Measurements from ENCODE around the gene PSRC1. TPM values are rescaled to one million over a fixed set of nuclear protein-coding genes. Genes with fewer than 3 reads are reported as not detected.
A peak's percentile ranks its signal among the peaks of the same experiment; 100 is the strongest.

PSRC1 gene
- total and polyA plus RNA-seq, 2 of the 8 experiments (the other 6 are each of a cell fraction or from before 2014, with no cell fraction given), result 56.1 to 67.3 TPM

DNA sequence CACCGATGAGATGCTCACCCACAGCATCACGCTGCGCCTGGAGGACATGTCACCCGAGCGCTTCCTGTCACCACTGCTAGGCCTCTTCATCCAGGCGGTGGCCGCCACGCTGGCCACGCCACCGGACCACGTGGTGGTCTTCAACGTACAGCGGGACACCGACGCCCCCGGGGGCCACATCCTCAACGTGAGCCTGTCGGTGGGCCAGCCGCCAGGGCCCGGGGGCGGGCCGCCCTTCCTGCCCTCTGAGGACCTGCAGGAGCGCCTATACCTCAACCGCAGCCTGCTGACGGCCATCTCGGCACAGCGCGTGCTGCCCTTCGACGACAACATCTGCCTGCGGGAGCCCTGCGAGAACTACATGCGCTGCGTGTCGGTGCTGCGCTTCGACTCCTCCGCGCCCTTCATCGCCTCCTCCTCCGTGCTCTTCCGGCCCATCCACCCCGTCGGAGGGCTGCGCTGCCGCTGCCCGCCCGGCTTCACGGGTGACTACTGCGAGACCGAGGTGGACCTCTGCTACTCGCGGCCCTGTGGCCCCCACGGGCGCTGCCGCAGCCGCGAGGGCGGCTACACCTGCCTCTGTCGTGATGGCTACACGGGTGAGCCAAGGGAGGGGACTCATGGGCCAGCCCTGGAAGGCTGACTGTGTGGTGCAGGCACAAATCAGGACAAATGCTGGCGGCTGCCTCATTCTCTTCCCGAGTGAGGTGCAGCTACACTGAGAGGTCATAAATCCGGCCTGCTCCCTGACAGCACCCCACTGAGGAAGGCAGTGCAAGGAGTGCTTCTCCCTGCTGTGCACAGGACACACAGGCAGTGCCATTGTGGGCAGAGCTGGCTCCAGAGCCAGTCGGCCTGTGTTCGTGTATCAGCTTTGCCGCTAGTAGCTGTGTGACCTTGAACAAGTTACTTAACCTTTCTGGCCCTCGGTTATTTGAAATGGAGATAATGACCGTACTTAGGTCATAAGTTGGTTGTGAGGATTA is 24.2 kb downstream of the PSRC1 start:
- peak overlapping the region; percentile 19; the same call in 1 of the 2 replicates for H3K18ac ChIP-seq (ENCODE audit: extremely low read depth, low read length)
- 95% methylated on average over 62 of the region's 69 CpGs; no CpG with 5 or more reads in 1 of the 2 experiments for WGBS, 2 experiments (ENCODE audit: extremely low coverage in 1 of 2, insufficient coverage in 1 of 2, insufficient read length in 1 of 2, insufficient replicate concordance in 2 of 2, low coverage in 1 of 2, low lambda C conversion rate in 2 of 2, missing lambda C conversion rate in 1 of 2)
- H3K79me2 ChIP-seq (ENCODE audit: control insufficient read depth in 1 of 2, insufficient read depth in 2 of 2, low read length in 2 of 2), result peaks cover 0 to 20% of the 10 kb centered on the region in 2 experiments; a peak in 1 of 4 replicates
- peak overlapping the region; percentile 92 for H2BK12ac ChIP-seq (ENCODE audit: low read depth, low read length)
- no peak overlapping the region for H3K14ac ChIP-seq (ENCODE audit: insufficient read length)
- no peak overlapping the region for H3K4ac ChIP-seq (replicated peaks; ENCODE audit: insufficient read length, low read depth, low read length)
- H3K79me1 ChIP-seq (ENCODE audit: low read depth, low read length), result peaks cover 9% of the 10 kb centered on the region; the same call in 1 of the 2 replicates
- FAIRE-seq (no peak), DNase-seq (ENCODE audit: low read depth in 1 of 2, low spot score in 2 of 2) (no peak)
- H2AK5ac ChIP-seq (ENCODE audit: low read depth, low read length), result no peak overlapping the region
- H4K5ac ChIP-seq (ENCODE audit: insufficient read length, low read depth, low read length), result no peak overlapping the region
- H4K20me1 ChIP-seq (replicated peaks in 1 of 2; ENCODE audit: control insufficient read depth in 1 of 2, insufficient read depth in 2 of 2, low read length in 2 of 2), result no peaks in the 10 kb centered on the region
- no peak overlapping the region for H3K4me3 ChIP-seq (ENCODE audit: extremely low read depth in 1 of 4, insufficient read depth in 2 of 4, low read depth in 3 of 4, low read length in 4 of 4)
- no peaks in the 10 kb centered on the region; the same call in 1 of the 2 replicates for H3K23me2 ChIP-seq (ENCODE audit: low read depth, low read length)
- ChIA-PET POLR2A (ENCODE audit: partially characterized antibody) (interaction anchor here (0.7 to 1.5 kb wide), 3 partner anchors 8 to 12 kb away, joined by 3 to 7 read pairs (median 3); no protein-coding TSS in a partner anchor), CTCF (ENCODE audit: partially characterized antibody) (interaction anchor here (0.7 to 8.5 kb wide), 14 partner anchors 8 to 220 kb away, joined by 3 to 95 read pairs (median 5); partner anchors contain the start of genes CELSR2, PSRC1 and SORT1)
- no peak overlapping the region for H3K23ac ChIP-seq (ENCODE audit: insufficient read length)
- H3K9me3 ChIP-seq (ENCODE audit: insufficient read depth in 2 of 2, low read depth in 1 of 2, low read length in 1 of 2), result no peaks in the 10 kb centered on the region
- peak overlapping the region; percentile 41 for H4K91ac ChIP-seq (replicated peaks; ENCODE audit: insufficient read length, low read length)
- no peak overlapping the region for H2BK120ac ChIP-seq (replicated peaks; ENCODE audit: low read depth, low read length)
- H2BK20ac ChIP-seq (ENCODE audit: low read length), result peak overlapping the region; percentile 72; the same call in 1 of the 2 replicates
- H3K4me2 ChIP-seq (ENCODE audit: insufficient read depth in 1 of 2, low read depth in 2 of 2, low read length in 2 of 2), result no peak overlapping the region
- H3K56ac ChIP-seq (replicated peaks; ENCODE audit: insufficient read length, low read depth, low read length), result no peak overlapping the region
- H2BK15ac ChIP-seq (ENCODE audit: low read length), result 0 out of 2 replicates have a peak overlapping the region, but pooled peaks have one; percentile 8
- no peak overlapping the region for H4K8ac ChIP-seq (ENCODE audit: extremely low read depth, insufficient read depth, low read length)
- H2AFZ ChIP-seq (ENCODE audit: low read length), result no peak overlapping the region
- peak overlapping the region; percentile 81 for H2BK5ac ChIP-seq (ENCODE audit: low read depth, low read length)
- H3K4me1 ChIP-seq (replicated peaks in 1 of 4; ENCODE audit: control insufficient read depth in 3 of 4, insufficient read depth in 4 of 4, low read length in 3 of 4), result peaks cover 5 to 32% (median 22%) of the 10 kb centered on the region in 4 experiments
- no peaks in the 10 kb centered on the region for H3K27me3 ChIP-seq (replicated peaks in 1 of 4; ENCODE audit: control insufficient read depth in 3 of 4, extremely low read depth in 1 of 4, insufficient read depth in 3 of 4, low read length in 3 of 4)
- H3K9ac ChIP-seq (replicated peaks in 1 of 4; ENCODE audit: extremely low read depth in 1 of 4, low read depth in 3 of 4, low read length in 3 of 4), result no peak overlapping the region; a peak in 1 of 7 replicates
- H3K27ac ChIP-seq (ENCODE audit: low read depth, low read length), result no peak overlapping the region
- H3K36me3 ChIP-seq (ENCODE audit: control insufficient read depth in 2 of 4, insufficient read depth in 4 of 4, low read length in 3 of 4), result peaks cover 0 to 7% (median 1%) of the 10 kb centered on the region in 4 experiments; a peak in 3 of 8 replicates
- TF ChIP-seq FOSL1 (IDR thresholded peaks at IDR 0.05; ENCODE audit: insufficient read depth, low read depth, low read length) (no peak), SIX5 (IDR thresholded peaks at IDR 0.05; ENCODE audit: low read depth, low read length) (no peak), RXRA (IDR thresholded peaks at IDR 0.05; ENCODE audit: insufficient read depth, low read depth, low read length) (no peak), RNF2 (IDR thresholded peaks at IDR 0.05; ENCODE audit: borderline replicate concordance, low read depth, low read length, missing control alignments, poor library complexity, severe bottlenecking) (no peak), CBX8 (IDR thresholded peaks at IDR 0.05; ENCODE audit: borderline replicate concordance, low read depth, low read length) (no peak), HDAC2 (IDR thresholded peaks at IDR 0.05; ENCODE audit: borderline replicate concordance in 1 of 2, low read depth in 2 of 2, low read length in 2 of 2) (no peak), RAD21 (IDR thresholded peaks at IDR 0.05 in 1 of 2, conservative IDR thresholded peaks at IDR 0.05 in 1 of 2; ENCODE audit: low read depth in 2 of 2, low read length in 2 of 2) (no peak), CREB1 (IDR thresholded peaks at IDR 0.05) (no peak)
- TF ChIP-seq, protein P1, sequence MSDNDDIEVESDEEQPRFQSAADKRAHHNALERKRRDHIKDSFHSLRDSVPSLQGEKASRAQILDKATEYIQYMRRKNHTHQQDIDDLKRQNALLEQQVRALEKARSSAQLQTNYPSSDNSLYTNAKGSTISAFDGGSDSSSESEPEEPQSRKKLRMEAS (IDR thresholded peaks at IDR 0.05), result no peak
